Keratinocyte (primary cell): ENCODE results near the gene OPTN. TPM values are rescaled to one million over a fixed set of nuclear protein-coding genes. Genes with fewer than 3 reads are reported as not detected.

Source experiments
- DNase-seq: peaks from one replicate; pipeline ENCODE4 v3.0.0-alpha.2; 2011; ENCODE audit warnings: low read depth, missing footprints, low spot score
- FAIRE-seq: peaks from 2 replicates; lab custom pipeline; 2011; peaks lifted over from hg19 to GRCh38; lab: Jason Lieb, UNC
- H2AFZ ChIP-seq: 2 replicates; pipeline ENCODE4 v1.6.0; 2012; ENCODE audit warnings: low read length, control low read depth, inconsistent platforms; ENCODE audit not compliant: control insufficient read depth
- H3K27ac ChIP-seq: 2 replicates; pipeline ENCODE4 v1.5.1; 2011; ENCODE audit warnings: low read length; ENCODE audit not compliant: control insufficient read depth, insufficient read depth
- H3K27me3 ChIP-seq: 3 replicates; pipeline ENCODE4 v1.6.0; 2011; ENCODE audit warnings: low read length; ENCODE audit not compliant: control insufficient read depth, insufficient read depth; ENCODE audit errors: extremely low read depth
- H3K36me3 ChIP-seq, 2 experiments: 2 replicates in 1 of 2; 3 replicates in 1 of 2; pipeline ENCODE4 v1.5.1; 2011; ENCODE audit warnings: low read length in 2 of 2, mild to moderate bottlenecking in 1 of 2; ENCODE audit not compliant: control insufficient read depth in 2 of 2, insufficient read depth in 2 of 2; ENCODE audit errors: extremely low read depth in 1 of 2
- H3K4me1 ChIP-seq: 3 replicates; pipeline ENCODE4 v1.5.1; 2011; ENCODE audit warnings: low read length; ENCODE audit not compliant: control insufficient read depth, insufficient read depth; ENCODE audit errors: extremely low read depth
- H3K4me2 ChIP-seq: 3 replicates; pipeline ENCODE4 v1.6.0; 2011; ENCODE audit warnings: low read depth, low read length; ENCODE audit not compliant: control insufficient read depth, insufficient read depth; ENCODE audit errors: extremely low read depth
- H3K4me3 ChIP-seq, 3 experiments: fragments of 200-600 bp in 1 of 3; sonication (generic) in 1 of 3; 2 replicates in 2 of 3; 3 replicates in 1 of 3; pipeline ENCODE4 v1.5.1; 2011 to 2016; ENCODE audit warnings: low read length in 3 of 3, mild to moderate bottlenecking in 3 of 3, control low read depth in 2 of 3, inconsistent platforms in 1 of 3, low read depth in 1 of 3, mixed read lengths in 1 of 3, mixed run types in 1 of 3, moderate library complexity in 1 of 3; ENCODE audit not compliant: control insufficient read depth in 2 of 3, insufficient read depth in 2 of 3; ENCODE audit errors: extremely low read depth in 1 of 3
- H3K79me2 ChIP-seq: 2 replicates; pipeline ENCODE4 v1.6.0; 2012; ENCODE audit warnings: low read length; ENCODE audit not compliant: control insufficient read depth, insufficient read depth
- H3K9ac ChIP-seq: 3 replicates; pipeline ENCODE4 v1.6.0; 2011; ENCODE audit warnings: low read length; ENCODE audit not compliant: control insufficient read depth, insufficient read depth; ENCODE audit errors: extremely low read depth
- H3K9me1 ChIP-seq: 3 replicates; pipeline ENCODE4 v1.6.0; 2011; ENCODE audit warnings: low read length; ENCODE audit not compliant: control insufficient read depth, insufficient read depth; ENCODE audit errors: extremely low read depth
- H3K9me3 ChIP-seq: 2 replicates; pipeline ENCODE4 v1.5.1; 2012; ENCODE audit warnings: low read depth, low read length; ENCODE audit not compliant: control insufficient read depth
- H4K20me1 ChIP-seq: 3 replicates; pipeline ENCODE4 v1.6.0; 2011; ENCODE audit warnings: low read length; ENCODE audit not compliant: control insufficient read depth, insufficient read depth; ENCODE audit errors: extremely low read depth
- CTCF ChIP-seq, 3 experiments: IDR thresholded peaks in 1 of 3; conservative IDR thresholded peaks in 1 of 3; optimal IDR thresholded peaks in 1 of 3; 2 replicates in 2 of 3; 3 replicates in 1 of 3; pipeline versions ENCODE3 to v1.5.1; 2011; ENCODE audit warnings: low read length in 3 of 3, mild to moderate bottlenecking in 3 of 3, moderate library complexity in 2 of 3, control low read depth in 1 of 3, inconsistent platforms in 1 of 3; ENCODE audit not compliant: insufficient read depth in 2 of 3; ENCODE audit errors: extremely low read depth in 1 of 3
- EZH2 ChIP-seq: IDR thresholded peaks from one replicate; pipeline ENCODE4 v1.6.1; 2012; ENCODE audit warnings: inconsistent platforms, mild to moderate bottlenecking, low read length, moderate library complexity
- dilution Hi-C: fragments of 300-500 bp; cut with MboI; formaldehyde crosslinking; loops from one replicate; pipeline ENCODE4 v1.7.0; 2020; ENCODE audit warnings: low sequenced_read_pairs; ENCODE audit not compliant: extremely low pct_ligation_motif_present
- polyA plus RNA-seq, 5 experiments: library from polyadenylated mRNA; depleted of rRNA in 3 of 5; stranded (reverse) in 3 of 5; stranded (forward) in 1 of 5; unstranded in 1 of 5; fragments of >200 nt; gene quantifications; 1 replicate in 1 of 5; 2 replicates in 3 of 5; 3 replicates in 1 of 5; pipeline versions ENCODE4 v1.2.1 to v1.2.3, GENCODE V29; 2011 to 2012; ENCODE audit warnings: missing spikeins in 2 of 5, low read depth in 1 of 5, low replicate concordance in 1 of 5

The OPTN gene
- polyA plus RNA-seq, 1 donor (not counting 4 experiments of a cell fraction or from before 2014, with no cell fraction given) = 71.9 TPM

- Histone ChIP-seq H4K20me1 (no peaks in the 10 kb centered on the region), H3K9ac (no peak overlapping the region), H3K27me3 (no peaks in the 10 kb centered on the region), H3K27ac (no peak overlapping the region), H3K36me3 (peaks cover 14 to 48% of the 10 kb centered on the region in 2 experiments), H2AFZ (no peak overlapping the region), H3K4me1 (no peaks in the 10 kb centered on the region), H3K4me3 (no peak overlapping the region), H3K9me3 (no peaks in the 10 kb centered on the region), H3K9me1 (no peaks in the 10 kb centered on the region), H3K4me2 (no peak overlapping the region), H3K79me2 (no peaks in the 10 kb centered on the region)
- FAIRE-seq = no peak
- DNase-seq = no peak
- dilution Hi-C loops = no loop called here
- TF ChIP-seq CTCF (optimal IDR thresholded peaks at IDR 0.05 in 1 of 3, IDR thresholded peaks at IDR 0.05 in 1 of 3, conservative IDR thresholded peaks at IDR 0.05 in 1 of 3; ENCODE audit: extremely low read depth in 1 of 3, insufficient read depth in 2 of 3, low read length in 3 of 3) = no peak
- no peak for TF ChIP-seq EZH2
These were observed 36.7 kb downstream of the OPTN start for GRCh38 chr10:13136651-13137050.

DNA sequence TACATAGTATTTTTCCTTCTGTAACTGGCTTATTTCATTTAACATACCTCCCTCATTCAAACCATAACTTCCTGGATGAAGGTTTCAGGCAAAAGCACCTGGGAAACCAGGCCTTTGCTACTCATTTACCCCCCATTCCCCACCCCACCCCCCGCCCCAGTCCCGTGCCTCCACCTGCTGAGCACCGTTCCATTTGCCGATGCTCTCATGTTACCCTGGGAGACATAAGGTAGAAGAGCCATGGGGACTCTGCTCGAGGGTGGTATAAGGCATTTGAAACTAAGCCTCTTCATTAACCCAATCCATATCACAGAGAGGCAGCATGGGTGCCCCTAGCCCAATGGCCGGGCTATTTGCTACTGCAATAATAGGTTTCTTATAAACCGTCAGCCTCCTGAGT lies 39.2 kb downstream of the OPTN start:
- Histone ChIP-seq H3K79me2 (no peaks in the 10 kb centered on the region), H3K4me3 (no peak overlapping the region), H3K27me3 (no peaks in the 10 kb centered on the region), H3K4me1 (no peaks in the 10 kb centered on the region), H3K4me2 (no peak overlapping the region), H3K27ac (no peak overlapping the region), H3K9ac (no peak overlapping the region), H3K9me3 (no peaks in the 10 kb centered on the region), H3K9me1 (no peaks in the 10 kb centered on the region), H4K20me1 (no peaks in the 10 kb centered on the region), H2AFZ (no peak overlapping the region), H3K36me3 (peaks cover 11 to 38% of the 10 kb centered on the region in 2 experiments)
- TF ChIP-seq EZH2 = no peak
- TF ChIP-seq CTCF (optimal IDR thresholded peaks at IDR 0.05 in 1 of 3, IDR thresholded peaks at IDR 0.05 in 1 of 3, conservative IDR thresholded peaks at IDR 0.05 in 1 of 3; ENCODE audit: extremely low read depth in 1 of 3, insufficient read depth in 2 of 3, low read length in 3 of 3) = no peak
- dilution Hi-C loops = no loop called here
- DNase-seq = no peak
- FAIRE-seq = no peak
